GM18951 (cell line): ENCODE measurements around the gene IP6K3.

ENCODE experiments used
- POLR2A ChIP-seq: IDR thresholded peaks from 4 replicates; pipeline ENCODE4 v1.6.1; 2011; ENCODE audit warnings: mild to moderate bottlenecking; ENCODE audit not compliant: insufficient read length, insufficient read depth; ENCODE audit errors: extremely low read depth
- in situ Hi-C: fragments of 300-500 bp; cut with MboI; formaldehyde crosslinking; loops from one replicate; pipeline ENCODE4 v1.12.0; 2022; ENCODE audit warnings: low sequenced_read_pairs, mixed read lengths, inconsistent platforms; ENCODE audit not compliant: unreplicated experiment

Gene IP6K3

GRCh38 chr6:33738879-33739278, 7.8 kb downstream of the IP6K3 start:
- in situ Hi-C loops = no loop called here
- TF ChIP-seq POLR2A = no peak

- no peak for TF ChIP-seq POLR2A
- in situ Hi-C loops = no loop called here
Measured at GRCh38 chr6:33738153-33738552, 8.6 kb downstream of the IP6K3 start.

GRCh38 chr6:33737267-33738026, 9.3 kb downstream of the IP6K3 start:
- no peak for TF ChIP-seq POLR2A
- in situ Hi-C loops = no loop called here

- no peak for TF ChIP-seq POLR2A
- in situ Hi-C loops = no loop called here
Measured at GRCh38 chr6:33735216-33735615, 11.5 kb downstream of the IP6K3 start.

DNA sequence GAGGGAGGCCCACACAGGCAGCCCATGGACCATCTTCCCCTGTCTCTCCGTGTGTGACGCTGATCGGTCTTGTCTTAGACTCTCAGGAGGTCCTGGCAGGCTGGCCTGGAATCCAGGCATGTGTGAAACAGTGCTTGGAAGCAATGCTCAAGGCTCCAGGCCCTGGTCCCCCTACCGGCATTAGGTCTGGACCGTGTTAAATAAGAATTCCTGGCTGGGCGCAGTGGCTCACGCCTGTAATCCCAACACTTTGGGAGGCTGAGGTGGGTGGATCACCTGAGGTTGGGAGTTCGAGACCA, 13.0 kb downstream of the IP6K3 start:
- TF ChIP-seq POLR2A = no peak
- in situ Hi-C loops = no loop called here

DNA sequence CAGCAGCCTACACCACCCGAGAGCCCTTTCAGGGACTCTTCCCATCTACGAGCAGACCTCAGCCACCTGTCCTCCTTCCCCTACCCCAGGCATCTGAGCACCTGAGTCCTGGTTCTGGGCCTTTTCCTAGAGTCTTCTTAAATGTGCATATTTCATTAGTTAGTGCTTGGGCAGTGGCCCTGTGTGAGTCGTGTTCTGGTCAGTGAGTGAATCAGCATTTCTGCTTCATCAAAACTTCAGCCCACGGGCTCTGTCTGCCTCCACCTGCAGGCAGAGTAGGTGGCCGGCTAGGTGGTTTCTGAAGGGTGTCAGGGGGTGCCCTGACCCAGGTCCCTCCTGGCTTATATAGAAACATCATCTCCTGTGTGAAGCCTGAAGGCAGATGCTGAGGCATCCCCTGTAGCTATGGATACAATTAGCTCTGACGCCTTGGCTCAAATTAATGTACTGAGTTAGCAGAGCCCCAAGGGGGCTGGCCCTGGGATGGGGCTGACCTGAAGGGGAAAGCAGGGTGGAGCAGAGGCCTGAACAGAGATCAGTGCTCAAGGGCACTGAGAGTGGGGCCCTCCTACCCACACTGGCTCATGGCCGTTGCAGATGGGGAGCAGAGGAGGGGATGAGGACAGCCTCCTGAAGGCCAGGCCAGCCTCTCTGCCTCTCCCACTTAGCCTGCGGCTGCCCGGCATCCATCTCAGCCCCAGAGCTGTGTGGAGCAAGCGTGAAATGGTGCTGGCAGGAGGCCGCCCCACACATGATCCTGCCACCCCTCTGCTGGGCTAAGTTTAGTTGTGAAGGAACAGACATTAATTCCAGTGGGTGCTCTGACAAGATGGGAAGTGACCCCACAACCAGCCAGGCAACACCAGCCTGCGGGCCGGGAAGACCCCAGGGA, 13.6 kb downstream of the IP6K3 start:
- in situ Hi-C loops = no loop called here
- TF ChIP-seq POLR2A = no peak

DNA sequence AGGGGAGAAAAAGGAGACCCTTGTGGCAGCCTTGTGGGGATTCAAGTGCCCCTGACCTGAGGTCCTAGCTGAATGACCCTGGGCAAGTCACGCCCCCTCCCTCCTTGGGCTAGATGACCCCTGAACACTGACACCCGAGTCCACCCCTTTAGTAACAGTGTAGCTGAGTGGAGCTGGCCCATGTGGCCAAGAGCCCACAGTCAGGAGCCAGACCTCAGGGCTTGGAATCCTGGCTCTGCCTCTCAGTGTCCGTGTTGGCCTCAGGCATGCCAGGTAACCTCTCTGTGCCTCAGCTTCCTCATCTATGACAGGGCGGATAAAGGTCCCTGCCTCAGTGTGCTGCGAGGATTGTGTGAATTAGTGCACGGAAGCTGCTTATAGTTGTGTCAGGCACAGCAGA, 14.3 kb downstream of the IP6K3 start:
- no peak for TF ChIP-seq POLR2A
- in situ Hi-C loops = no loop called here

GRCh38 chr6:33731751-33732282, 14.9 kb downstream of the IP6K3 start:
- in situ Hi-C loops = no loop called here
- no peak for TF ChIP-seq POLR2A

DNA sequence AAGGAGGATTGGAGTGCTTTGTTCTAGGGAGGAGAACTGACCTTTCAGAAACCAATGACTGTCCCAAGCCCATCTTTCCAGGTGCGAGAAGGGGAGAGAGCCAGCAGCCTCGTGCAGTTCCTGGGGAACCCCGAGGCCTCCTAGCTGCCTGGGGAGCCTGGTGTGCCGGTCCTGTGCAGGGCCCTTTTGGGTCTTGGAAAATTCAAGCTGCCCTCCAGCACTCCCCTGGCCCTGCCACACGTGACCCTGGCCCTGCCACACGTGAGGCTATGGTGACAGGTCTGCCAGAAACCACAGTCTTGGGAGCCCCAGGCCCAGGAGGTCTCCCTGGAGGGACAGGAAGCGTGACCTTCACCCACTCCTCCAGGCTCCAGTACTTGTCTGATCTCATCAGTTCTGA, 15.7 kb downstream of the IP6K3 start:
- in situ Hi-C loops = no loop called here
- TF ChIP-seq POLR2A = no peak

- in situ Hi-C loops = no loop called here
- TF ChIP-seq POLR2A = no peak
Measured at GRCh38 chr6:33730611-33731010, 16.1 kb downstream of the IP6K3 start.

DNA sequence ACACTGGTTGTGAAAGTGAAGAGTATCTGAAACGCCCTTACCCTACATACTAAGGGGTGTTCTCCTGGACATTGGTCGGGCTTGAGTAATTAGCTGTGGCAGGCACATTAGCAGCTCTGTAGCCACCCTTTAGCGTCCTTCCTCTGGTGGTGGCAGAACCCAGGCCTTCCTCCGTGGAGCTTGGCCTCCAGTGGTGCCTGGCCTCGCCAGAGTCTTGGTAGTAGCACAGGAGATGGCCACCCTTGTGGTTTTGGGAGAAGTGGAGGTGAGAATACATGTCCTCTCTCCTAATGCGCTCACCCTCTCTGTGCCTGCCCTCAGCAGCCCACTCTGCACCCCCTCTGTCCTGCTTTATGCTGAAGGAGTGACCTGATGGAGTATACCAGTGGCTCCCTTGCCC, 17.6 kb downstream of the IP6K3 start:
- in situ Hi-C loops = no loop called here
- no peak for TF ChIP-seq POLR2A

DNA sequence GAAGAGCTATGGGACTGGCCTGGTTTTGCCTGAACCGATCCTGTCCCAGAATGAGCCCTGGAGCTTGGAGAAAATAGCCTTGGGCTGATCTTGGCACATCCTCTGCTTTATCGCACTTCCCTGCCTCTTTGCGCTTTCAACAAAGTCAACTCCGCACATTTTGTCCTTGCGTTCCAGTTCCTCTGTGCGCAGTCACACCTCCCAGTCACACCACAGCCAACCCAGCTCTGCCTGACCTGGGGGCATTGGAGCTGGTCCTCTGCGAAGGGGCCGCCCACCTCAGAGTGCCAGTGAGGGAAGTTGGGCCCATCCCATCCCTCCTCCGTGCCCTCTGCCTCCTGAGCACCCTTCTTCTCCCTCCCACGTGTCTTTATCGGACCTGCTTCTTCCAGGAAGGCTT, 18.3 kb downstream of the IP6K3 start:
- in situ Hi-C loops = no loop called here
- no peak for TF ChIP-seq POLR2A

DNA sequence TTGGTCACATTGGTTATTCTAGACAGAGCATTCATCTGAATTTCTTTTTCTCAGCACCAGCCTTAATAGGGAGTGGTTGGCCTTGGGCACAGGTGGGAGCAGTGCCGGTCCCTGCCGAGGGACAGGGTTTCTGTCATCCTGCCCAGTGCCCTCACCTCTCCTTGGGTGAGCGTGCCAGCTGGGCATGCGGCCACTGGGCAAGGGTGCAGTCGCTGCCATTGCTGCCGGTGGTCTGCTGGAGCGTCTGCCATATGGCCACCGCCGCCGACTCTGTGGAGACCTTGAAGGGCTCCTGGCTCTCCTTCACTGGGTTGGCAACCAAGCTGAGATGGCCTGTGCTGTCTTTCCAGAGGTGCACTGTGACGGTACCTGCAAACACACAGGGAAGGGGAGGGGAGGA, 18.8 kb downstream of the IP6K3 start:
- in situ Hi-C loops = no loop called here
- TF ChIP-seq POLR2A = no peak

DNA sequence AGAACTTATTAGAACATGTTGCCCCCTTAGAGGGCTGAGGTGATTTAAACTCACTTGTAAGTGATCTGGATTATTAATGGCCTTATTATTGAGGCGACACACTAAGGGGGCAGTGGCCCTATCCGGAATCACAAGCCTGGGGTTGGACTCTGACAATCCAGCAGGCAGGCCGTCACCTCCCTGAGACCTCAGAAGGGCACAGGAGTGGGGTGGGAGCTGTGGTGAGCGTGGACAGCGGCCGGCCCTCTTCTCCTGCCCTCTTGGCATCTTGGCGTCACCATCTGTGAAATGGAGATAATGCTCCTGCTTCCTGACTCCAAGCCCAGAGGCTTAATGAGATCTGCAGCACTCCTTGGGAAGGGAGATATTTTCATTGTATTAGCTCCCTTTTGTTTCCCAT, 19.6 kb downstream of the IP6K3 start:
- no peak for TF ChIP-seq POLR2A
- in situ Hi-C loops = no loop called here
